Measurements from ENCODE around the gene TSPYL2.

The TSPYL2 gene

GRCh38 chrX:53115550-53115874 is 33.3 kb downstream of the TSPYL2 start:
- H3K36me3 ChIP-seq (ENCODE audit: control insufficient read depth, insufficient read depth, low read length): no peaks in the 10 kb centered on the region
- H3K4me3 ChIP-seq (replicated peaks; ENCODE audit: low read depth, low read length): no peak overlapping the region
- H3K27me3 ChIP-seq (replicated peaks; ENCODE audit: control insufficient read depth, insufficient read depth, low read length): no peaks in the 10 kb centered on the region
- no peak for DNase-seq (ENCODE audit: extremely low read depth, insufficient read length)
- TF ChIP-seq CTCF (IDR thresholded peaks at IDR 0.05; ENCODE audit: insufficient read depth, low read length, poor library complexity, severe bottlenecking): no peak

- no peaks in the 10 kb centered on the region for H3K27me3 ChIP-seq (replicated peaks; ENCODE audit: control insufficient read depth, insufficient read depth, low read length)
- no peak for TF ChIP-seq CTCF (IDR thresholded peaks at IDR 0.05; ENCODE audit: insufficient read depth, low read length, poor library complexity, severe bottlenecking)
- H3K4me3 ChIP-seq (replicated peaks; ENCODE audit: low read depth, low read length): no peak overlapping the region
- no peak for DNase-seq (ENCODE audit: extremely low read depth, insufficient read length)
- H3K36me3 ChIP-seq (ENCODE audit: control insufficient read depth, insufficient read depth, low read length): no peaks in the 10 kb centered on the region
These were observed 33.9 kb downstream of the TSPYL2 start for GRCh38 chrX:53116101-53116500.

- Histone ChIP-seq H3K27me3 (replicated peaks; ENCODE audit: control insufficient read depth, insufficient read depth, low read length) (no peaks in the 10 kb centered on the region), H3K4me3 (replicated peaks; ENCODE audit: low read depth, low read length) (no peak overlapping the region), H3K36me3 (ENCODE audit: control insufficient read depth, insufficient read depth, low read length) (peaks cover 2% of the 10 kb centered on the region)
- DNase-seq (ENCODE audit: extremely low read depth, insufficient read length): no peak
- no peak for TF ChIP-seq CTCF (IDR thresholded peaks at IDR 0.05; ENCODE audit: insufficient read depth, low read length, poor library complexity, severe bottlenecking)
These were observed 39.8 kb downstream of the TSPYL2 start for GRCh38 chrX:53122013-53122412.

DNA sequence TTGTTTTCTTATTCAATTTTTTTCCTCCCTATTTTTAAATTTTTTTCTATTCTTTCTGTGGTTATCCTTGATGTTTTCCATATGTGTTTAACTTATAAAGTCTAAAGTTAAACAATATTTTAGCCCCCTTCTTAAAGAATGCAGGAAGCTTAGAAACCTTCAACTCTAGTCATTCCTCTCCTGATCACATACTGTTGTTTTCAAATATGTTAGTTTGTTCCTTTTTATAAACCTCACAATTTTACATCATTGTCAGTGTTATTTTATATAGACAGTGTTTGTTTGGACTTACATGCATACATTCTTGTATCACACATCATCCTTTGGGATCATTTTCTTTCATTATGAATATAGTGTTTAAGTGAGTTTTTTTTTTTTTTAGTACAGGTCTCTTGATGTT is 43.3 kb downstream of the TSPYL2 start:
- no peaks in the 10 kb centered on the region for H3K27me3 ChIP-seq (replicated peaks; ENCODE audit: control insufficient read depth, insufficient read depth, low read length)
- H3K4me3 ChIP-seq (replicated peaks; ENCODE audit: low read depth, low read length): no peak overlapping the region
- TF ChIP-seq CTCF (IDR thresholded peaks at IDR 0.05; ENCODE audit: insufficient read depth, low read length, poor library complexity, severe bottlenecking): no peak
- H3K36me3 ChIP-seq (ENCODE audit: control insufficient read depth, insufficient read depth, low read length): peaks cover 2% of the 10 kb centered on the region
- no peak for DNase-seq (ENCODE audit: extremely low read depth, insufficient read length)

DNA sequence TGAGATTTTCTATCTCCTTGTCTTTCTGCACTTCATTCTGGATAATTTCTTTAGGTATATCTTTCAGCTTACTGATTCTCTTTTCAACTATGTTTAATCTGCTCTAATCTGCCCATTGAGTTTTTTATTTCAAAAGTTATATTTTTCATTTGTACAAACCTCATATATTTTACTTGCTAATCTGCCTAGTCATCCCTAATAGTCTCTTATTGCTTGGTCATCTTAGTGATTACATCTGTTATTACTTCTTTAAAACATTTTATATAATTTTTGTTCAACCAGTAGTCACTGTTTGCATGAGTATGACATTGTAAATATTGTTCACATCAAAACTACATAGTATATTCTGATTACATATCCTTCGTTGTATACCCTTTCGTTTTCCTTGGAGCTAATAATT is 44.2 kb downstream of the TSPYL2 start:
- DNase-seq (ENCODE audit: extremely low read depth, insufficient read length): no peak

More for the DNA sequence above, 44.2 kb downstream of the TSPYL2 start:
- no peak for TF ChIP-seq CTCF (IDR thresholded peaks at IDR 0.05; ENCODE audit: insufficient read depth, low read length, poor library complexity, severe bottlenecking)
- Histone ChIP-seq H3K27me3 (replicated peaks; ENCODE audit: control insufficient read depth, insufficient read depth, low read length) (no peaks in the 10 kb centered on the region), H3K36me3 (ENCODE audit: control insufficient read depth, insufficient read depth, low read length) (peaks cover 2% of the 10 kb centered on the region), H3K4me3 (replicated peaks; ENCODE audit: low read depth, low read length) (no peak overlapping the region)
